Keratinocyte (primary cell): ENCODE measurements around the gene FMNL2. TPM values are rescaled to one million over a fixed set of nuclear protein-coding genes. Genes with fewer than 3 reads are reported as not detected.
A peak's percentile ranks its signal among the peaks of the same experiment; 100 is the strongest.

Experiments
- DNase-seq: peaks from one replicate; pipeline ENCODE4 v3.0.0-alpha.2; 2011; ENCODE audit warnings: low read depth, missing footprints, low spot score
- FAIRE-seq: peaks from 2 replicates; lab custom pipeline; 2011; peaks lifted over from hg19 to GRCh38; lab: Jason Lieb, UNC
- H2AFZ ChIP-seq: 2 replicates; pipeline ENCODE4 v1.6.0; 2012; ENCODE audit warnings: low read length, control low read depth, inconsistent platforms; ENCODE audit not compliant: control insufficient read depth
- H3K27ac ChIP-seq: 2 replicates; pipeline ENCODE4 v1.5.1; 2011; ENCODE audit warnings: low read length; ENCODE audit not compliant: control insufficient read depth, insufficient read depth
- H3K27me3 ChIP-seq: 3 replicates; pipeline ENCODE4 v1.6.0; 2011; ENCODE audit warnings: low read length; ENCODE audit not compliant: control insufficient read depth, insufficient read depth; ENCODE audit errors: extremely low read depth
- H3K36me3 ChIP-seq, 2 experiments: 2 replicates in 1 of 2; 3 replicates in 1 of 2; pipeline ENCODE4 v1.5.1; 2011; ENCODE audit warnings: low read length in 2 of 2, mild to moderate bottlenecking in 1 of 2; ENCODE audit not compliant: control insufficient read depth in 2 of 2, insufficient read depth in 2 of 2; ENCODE audit errors: extremely low read depth in 1 of 2
- H3K4me1 ChIP-seq: 3 replicates; pipeline ENCODE4 v1.5.1; 2011; ENCODE audit warnings: low read length; ENCODE audit not compliant: control insufficient read depth, insufficient read depth; ENCODE audit errors: extremely low read depth
- H3K4me2 ChIP-seq: 3 replicates; pipeline ENCODE4 v1.6.0; 2011; ENCODE audit warnings: low read depth, low read length; ENCODE audit not compliant: control insufficient read depth, insufficient read depth; ENCODE audit errors: extremely low read depth
- H3K4me3 ChIP-seq, 3 experiments: fragments of 200-600 bp in 1 of 3; sonication (generic) in 1 of 3; 2 replicates in 2 of 3; 3 replicates in 1 of 3; pipeline ENCODE4 v1.5.1; 2011 to 2016; ENCODE audit warnings: low read length in 3 of 3, mild to moderate bottlenecking in 3 of 3, control low read depth in 2 of 3, inconsistent platforms in 1 of 3, low read depth in 1 of 3, mixed read lengths in 1 of 3, mixed run types in 1 of 3, moderate library complexity in 1 of 3; ENCODE audit not compliant: control insufficient read depth in 2 of 3, insufficient read depth in 2 of 3; ENCODE audit errors: extremely low read depth in 1 of 3
- H3K79me2 ChIP-seq: 2 replicates; pipeline ENCODE4 v1.6.0; 2012; ENCODE audit warnings: low read length; ENCODE audit not compliant: control insufficient read depth, insufficient read depth
- H3K9ac ChIP-seq: 3 replicates; pipeline ENCODE4 v1.6.0; 2011; ENCODE audit warnings: low read length; ENCODE audit not compliant: control insufficient read depth, insufficient read depth; ENCODE audit errors: extremely low read depth
- H3K9me1 ChIP-seq: 3 replicates; pipeline ENCODE4 v1.6.0; 2011; ENCODE audit warnings: low read length; ENCODE audit not compliant: control insufficient read depth, insufficient read depth; ENCODE audit errors: extremely low read depth
- H3K9me3 ChIP-seq: 2 replicates; pipeline ENCODE4 v1.5.1; 2012; ENCODE audit warnings: low read depth, low read length; ENCODE audit not compliant: control insufficient read depth
- H4K20me1 ChIP-seq: 3 replicates; pipeline ENCODE4 v1.6.0; 2011; ENCODE audit warnings: low read length; ENCODE audit not compliant: control insufficient read depth, insufficient read depth; ENCODE audit errors: extremely low read depth
- EZH2 ChIP-seq: IDR thresholded peaks from one replicate; pipeline ENCODE4 v1.6.1; 2012; ENCODE audit warnings: inconsistent platforms, mild to moderate bottlenecking, low read length, moderate library complexity
- dilution Hi-C: fragments of 300-500 bp; cut with MboI; formaldehyde crosslinking; loops from one replicate; pipeline ENCODE4 v1.7.0; 2020; ENCODE audit warnings: low sequenced_read_pairs; ENCODE audit not compliant: extremely low pct_ligation_motif_present
- polyA plus RNA-seq, 5 experiments: library from polyadenylated mRNA; depleted of rRNA in 3 of 5; stranded (reverse) in 3 of 5; stranded (forward) in 1 of 5; unstranded in 1 of 5; fragments of >200 nt; gene quantifications; 1 replicate in 1 of 5; 2 replicates in 3 of 5; 3 replicates in 1 of 5; pipeline versions ENCODE4 v1.2.1 to v1.2.3, GENCODE V29; 2011 to 2012; ENCODE audit warnings: missing spikeins in 2 of 5, low read depth in 1 of 5, low replicate concordance in 1 of 5
- TF ChIP-seq, protein P1 (sequence below), 3 experiments: IDR thresholded peaks in 1 of 3; conservative IDR thresholded peaks in 1 of 3; optimal IDR thresholded peaks in 1 of 3; 2 replicates in 2 of 3; 3 replicates in 1 of 3; pipeline versions ENCODE3 to v1.5.1; 2011; ENCODE audit warnings: low read length in 3 of 3, mild to moderate bottlenecking in 3 of 3, moderate library complexity in 2 of 3, control low read depth in 1 of 3, inconsistent platforms in 1 of 3; ENCODE audit not compliant: insufficient read depth in 2 of 3; ENCODE audit errors: extremely low read depth in 1 of 3

Gene FMNL2
- polyA plus RNA-seq, 1 donor (not counting 4 experiments of a cell fraction or from before 2014, with no cell fraction given): 62.7 TPM

DNA sequence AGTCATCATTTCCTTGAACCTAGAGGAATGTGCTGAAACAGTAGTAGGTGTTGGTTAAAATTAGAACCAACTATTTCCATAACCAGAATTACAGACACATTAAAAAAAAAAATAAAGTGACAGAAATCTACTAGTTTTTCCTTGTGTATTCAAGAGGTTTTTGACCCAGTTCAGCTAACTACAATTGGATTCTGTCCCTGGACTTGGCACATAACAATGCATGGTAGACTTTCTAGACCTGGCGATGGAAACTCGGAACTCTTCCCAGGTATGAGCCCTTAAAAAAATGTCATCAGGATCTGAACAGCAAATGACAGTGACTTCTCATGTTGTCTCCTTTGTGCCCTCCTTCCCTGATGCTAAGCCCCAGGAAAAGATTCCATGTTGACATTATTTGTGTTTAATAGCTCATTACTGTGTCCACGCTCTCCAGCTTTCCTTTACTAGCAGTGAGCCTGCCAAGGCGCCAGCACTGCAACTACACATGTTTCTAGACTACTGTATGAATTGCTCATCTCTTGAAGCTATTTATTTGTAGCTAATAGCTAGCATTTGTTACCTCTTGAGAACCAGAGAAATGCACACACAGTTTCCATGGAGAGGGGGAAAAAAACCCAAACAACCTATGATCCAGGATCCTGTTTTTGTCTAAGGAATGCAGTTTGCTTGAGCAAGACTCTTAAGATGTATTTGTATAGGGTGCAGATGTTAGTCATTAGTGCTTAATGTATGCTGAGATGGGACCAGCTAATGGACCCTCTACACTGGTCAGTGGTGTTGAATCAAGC lies 148.5 kb downstream of the FMNL2 start:
- TF ChIP-seq, protein P1, sequence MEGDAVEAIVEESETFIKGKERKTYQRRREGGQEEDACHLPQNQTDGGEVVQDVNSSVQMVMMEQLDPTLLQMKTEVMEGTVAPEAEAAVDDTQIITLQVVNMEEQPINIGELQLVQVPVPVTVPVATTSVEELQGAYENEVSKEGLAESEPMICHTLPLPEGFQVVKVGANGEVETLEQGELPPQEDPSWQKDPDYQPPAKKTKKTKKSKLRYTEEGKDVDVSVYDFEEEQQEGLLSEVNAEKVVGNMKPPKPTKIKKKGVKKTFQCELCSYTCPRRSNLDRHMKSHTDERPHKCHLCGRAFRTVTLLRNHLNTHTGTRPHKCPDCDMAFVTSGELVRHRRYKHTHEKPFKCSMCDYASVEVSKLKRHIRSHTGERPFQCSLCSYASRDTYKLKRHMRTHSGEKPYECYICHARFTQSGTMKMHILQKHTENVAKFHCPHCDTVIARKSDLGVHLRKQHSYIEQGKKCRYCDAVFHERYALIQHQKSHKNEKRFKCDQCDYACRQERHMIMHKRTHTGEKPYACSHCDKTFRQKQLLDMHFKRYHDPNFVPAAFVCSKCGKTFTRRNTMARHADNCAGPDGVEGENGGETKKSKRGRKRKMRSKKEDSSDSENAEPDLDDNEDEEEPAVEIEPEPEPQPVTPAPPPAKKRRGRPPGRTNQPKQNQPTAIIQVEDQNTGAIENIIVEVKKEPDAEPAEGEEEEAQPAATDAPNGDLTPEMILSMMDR (optimal IDR thresholded peaks at IDR 0.05 in 1 of 3, IDR thresholded peaks at IDR 0.05 in 1 of 3, conservative IDR thresholded peaks at IDR 0.05 in 1 of 3; ENCODE audit: extremely low read depth in 1 of 3, insufficient read depth in 2 of 3, low read length in 3 of 3): no peak
- TF ChIP-seq EZH2: no peak
- Histone ChIP-seq H3K4me2 (no peak overlapping the region), H3K9me3 (no peaks in the 10 kb centered on the region), H4K20me1 (peaks cover 3% of the 10 kb centered on the region), H3K36me3 (no peaks in the 10 kb centered on the region), H3K27ac (no peak overlapping the region), H3K4me1 (peaks cover 4% of the 10 kb centered on the region), H3K9ac (no peak overlapping the region), H3K4me3 (no peak overlapping the region), H3K9me1 (peaks cover 2% of the 10 kb centered on the region), H3K79me2 (peaks cover 87% of the 10 kb centered on the region), H2AFZ (no peak overlapping the region), H3K27me3 (no peaks in the 10 kb centered on the region)
- no peak for DNase-seq
- dilution Hi-C loops: no loop called here
- FAIRE-seq: peak; percentile 5

DNA sequence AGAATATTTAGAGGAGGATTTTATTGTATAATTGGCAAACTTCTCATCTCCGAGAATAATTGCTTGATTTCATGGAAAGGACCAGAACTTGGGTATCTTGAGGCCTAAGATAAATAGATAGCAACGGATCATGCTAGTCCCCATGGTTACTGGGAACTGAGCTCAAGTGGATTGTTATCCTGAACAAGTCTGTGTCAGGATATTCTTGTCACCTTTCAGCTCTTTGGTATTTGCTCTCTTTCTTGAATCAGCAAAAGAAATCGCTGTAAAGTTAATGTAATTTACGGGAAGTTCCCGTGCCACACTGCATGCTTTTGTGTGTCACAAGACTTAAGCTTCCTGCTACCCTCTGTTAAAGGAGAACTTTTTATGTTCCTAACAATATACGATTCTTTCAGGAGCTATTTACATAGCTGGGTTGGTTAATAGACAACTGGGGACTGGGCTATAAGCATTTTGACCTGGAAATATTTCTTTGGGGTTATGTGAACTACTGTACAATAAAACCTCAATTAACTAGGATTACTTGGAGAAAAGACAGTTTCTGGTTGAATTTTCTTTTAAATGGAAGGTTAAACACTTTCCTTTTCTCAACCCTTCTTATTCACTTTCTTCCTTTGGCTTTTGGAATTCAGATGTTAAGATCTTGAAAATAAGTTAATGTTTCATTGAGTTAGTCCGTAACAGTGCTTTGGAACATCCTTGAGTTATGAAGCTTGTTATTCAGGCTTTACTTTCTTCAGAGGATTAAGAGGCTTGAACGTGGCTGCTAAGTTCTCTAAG lies 151.2 kb downstream of the FMNL2 start:
- no peaks in the 10 kb centered on the region for H3K27me3 ChIP-seq
- FAIRE-seq: peak; percentile 67
- DNase-seq: no peak
- H2AFZ ChIP-seq: no peak overlapping the region
- H4K20me1 ChIP-seq: peaks cover 5% of the 10 kb centered on the region
- TF ChIP-seq, protein P1 (optimal IDR thresholded peaks at IDR 0.05 in 1 of 3, IDR thresholded peaks at IDR 0.05 in 1 of 3, conservative IDR thresholded peaks at IDR 0.05 in 1 of 3; ENCODE audit: extremely low read depth in 1 of 3, insufficient read depth in 2 of 3, low read length in 3 of 3): no peak
- no peak for TF ChIP-seq EZH2
- no peak overlapping the region for H3K27ac ChIP-seq
- dilution Hi-C loops: no loop called here
- peaks cover 0 to 2% of the 10 kb centered on the region in 2 experiments for H3K36me3 ChIP-seq
- H3K4me3 ChIP-seq: no peak overlapping the region
- no peak overlapping the region for H3K4me2 ChIP-seq
- H3K79me2 ChIP-seq: peaks cover 88% of the 10 kb centered on the region
- peaks cover 4% of the 10 kb centered on the region for H3K4me1 ChIP-seq
- H3K9me1 ChIP-seq: peaks cover 2% of the 10 kb centered on the region
- no peaks in the 10 kb centered on the region for H3K9me3 ChIP-seq
- no peak overlapping the region for H3K9ac ChIP-seq
